ENCODE data around the gene HEATR1.
A peak's percentile ranks its signal among the peaks of the same experiment; 100 is the strongest.

HEATR1 gene

DNA sequence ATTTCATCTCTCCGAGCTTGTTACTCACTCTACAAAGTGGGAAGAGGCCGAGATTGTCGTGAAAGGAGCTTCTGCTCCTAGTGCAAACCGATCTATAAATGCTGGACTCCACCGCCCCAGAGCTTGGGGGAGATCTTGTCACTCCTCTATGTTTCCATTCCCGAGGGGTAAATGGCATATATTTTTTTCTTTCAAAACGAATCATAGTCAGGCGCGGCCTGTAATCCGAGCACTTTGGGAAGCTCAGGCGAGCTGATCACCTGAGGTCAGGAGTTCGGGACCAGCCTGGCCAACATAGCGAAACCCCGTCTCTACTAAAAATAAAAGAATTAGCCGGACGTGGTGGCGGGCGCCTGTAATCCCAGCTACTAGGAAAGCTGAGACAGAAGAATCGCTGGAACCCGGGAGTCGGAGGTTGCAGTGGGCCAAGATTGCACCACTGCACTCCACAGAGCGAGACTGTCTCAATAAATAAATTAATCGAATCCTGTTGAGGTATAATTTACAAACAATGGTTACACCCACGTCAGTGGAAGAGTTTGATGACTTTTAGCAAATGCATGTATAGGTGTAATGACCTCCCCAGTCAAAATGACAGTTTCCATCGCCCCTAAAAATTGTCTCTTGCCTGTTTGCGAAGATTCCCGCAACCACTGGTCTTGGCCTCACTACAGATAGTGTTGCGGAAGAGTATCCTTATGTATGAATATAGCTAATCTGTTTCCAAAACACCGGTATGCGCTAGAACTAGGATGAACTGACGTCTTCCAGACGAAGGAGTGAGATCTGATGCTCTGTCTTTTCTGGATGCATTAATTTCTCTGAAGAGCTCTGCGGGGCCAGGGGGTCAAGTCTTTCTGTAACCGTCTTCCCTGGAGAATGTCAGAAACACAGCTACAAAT is 840 bp upstream of the HEATR1 start (continued):
- TF ChIP-seq, protein P1, sequence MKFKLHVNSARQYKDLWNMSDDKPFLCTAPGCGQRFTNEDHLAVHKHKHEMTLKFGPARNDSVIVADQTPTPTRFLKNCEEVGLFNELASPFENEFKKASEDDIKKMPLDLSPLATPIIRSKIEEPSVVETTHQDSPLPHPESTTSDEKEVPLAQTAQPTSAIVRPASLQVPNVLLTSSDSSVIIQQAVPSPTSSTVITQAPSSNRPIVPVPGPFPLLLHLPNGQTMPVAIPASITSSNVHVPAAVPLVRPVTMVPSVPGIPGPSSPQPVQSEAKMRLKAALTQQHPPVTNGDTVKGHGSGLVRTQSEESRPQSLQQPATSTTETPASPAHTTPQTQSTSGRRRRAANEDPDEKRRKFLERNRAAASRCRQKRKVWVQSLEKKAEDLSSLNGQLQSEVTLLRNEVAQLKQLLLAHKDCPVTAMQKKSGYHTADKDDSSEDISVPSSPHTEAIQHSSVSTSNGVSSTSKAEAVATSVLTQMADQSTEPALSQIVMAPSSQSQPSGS (tag by site-specific recombination; IDR thresholded peaks at IDR 0.05; ENCODE audit: low read depth) = no peak
- TF ChIP-seq ZNF132 (tag by site-specific recombination; IDR thresholded peaks at IDR 0.05; ENCODE audit: borderline replicate concordance) (no peak), ZNF366 (tag by site-specific recombination; conservative IDR thresholded peaks at IDR 0.05) (peak; percentile 49; the same call in 1 of the 2 replicates), TRIM28 (IDR thresholded peaks at IDR 0.05; ENCODE audit: borderline replicate concordance, low read length) (0 out of 2 replicates have a peak, but pooled peaks have one; percentile 8), SP2 (tag by site-specific recombination; IDR thresholded peaks at IDR 0.05) (no peak), ZNF214 (tag by site-specific recombination; IDR thresholded peaks at IDR 0.05; ENCODE audit: borderline replicate concordance) (no peak), ZNF76 (tag by site-specific recombination; IDR thresholded peaks at IDR 0.05; ENCODE audit: borderline replicate concordance, low read depth) (no peak; the same call in 1 of the 2 replicates), ZNF585B (tag by site-specific recombination; IDR thresholded peaks at IDR 0.05) (no peak)

- CTCF ChIA-PET = interaction anchor here (0.6 kb wide), 4 partner anchors 20 to 576 kb away, joined by 3 read pairs; no protein-coding TSS in a partner anchor
- no peak overlapping the region for H3K27ac ChIP-seq (ENCODE audit: extremely low read depth, low read depth, low read length)
- POLR2A ChIA-PET = interaction anchor here (0.6 kb wide), 1 partner anchor 598 kb away, joined by 4 read pairs; no protein-coding TSS in a partner anchor
- no peaks in the 10 kb centered on the region for H3K9me3 ChIP-seq (ENCODE audit: control insufficient read depth, insufficient read depth, low read depth, low read length)
- H3K4me1 ChIP-seq (ENCODE audit: control insufficient read depth, insufficient read depth, low read length) = peaks cover 7% of the 10 kb centered on the region
- TF ChIP-seq ZNF664 (tag by site-specific recombination; IDR thresholded peaks at IDR 0.05) = 0 out of 2 replicates have a peak, but pooled peaks have one; percentile 43
- TF ChIP-seq, protein P1 (tag by site-specific recombination; IDR thresholded peaks at IDR 0.05; ENCODE audit: low read depth) = no peak
- TF ChIP-seq, protein P2, sequence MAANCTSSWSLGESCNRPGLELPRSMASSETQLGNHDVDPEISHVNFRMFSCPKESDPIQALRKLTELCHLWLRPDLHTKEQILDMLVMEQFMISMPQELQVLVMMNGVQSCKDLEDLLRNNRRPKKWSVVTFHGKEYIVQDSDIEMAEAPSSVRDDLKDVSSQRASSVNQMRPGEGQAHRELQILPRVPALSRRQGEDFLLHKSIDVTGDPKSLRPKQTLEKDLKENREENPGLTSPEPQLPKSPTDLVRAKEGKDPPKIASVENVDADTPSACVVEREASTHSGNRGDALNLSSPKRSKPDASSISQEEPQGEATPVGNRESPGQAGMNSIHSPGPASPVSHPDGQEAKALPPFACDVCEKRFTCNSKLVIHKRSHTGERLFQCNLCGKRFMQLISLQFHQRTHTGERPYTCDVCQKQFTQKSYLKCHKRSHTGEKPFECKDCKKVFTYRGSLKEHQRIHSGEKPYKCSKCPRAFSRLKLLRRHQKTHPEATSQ (tag by site-specific recombination; IDR thresholded peaks at IDR 0.05) = no peak
- H3K4me3 ChIP-seq (ENCODE audit: low read depth, low read length) = no peak overlapping the region
- H3K36me3 ChIP-seq (ENCODE audit: control insufficient read depth in 2 of 2, insufficient read depth in 1 of 2, low read length in 2 of 2) = peaks cover 48 to 51% of the 10 kb centered on the region in 2 experiments
These were observed 2.1 kb downstream of the HEATR1 start for GRCh38 chr1:236602171-236602570.

DNA sequence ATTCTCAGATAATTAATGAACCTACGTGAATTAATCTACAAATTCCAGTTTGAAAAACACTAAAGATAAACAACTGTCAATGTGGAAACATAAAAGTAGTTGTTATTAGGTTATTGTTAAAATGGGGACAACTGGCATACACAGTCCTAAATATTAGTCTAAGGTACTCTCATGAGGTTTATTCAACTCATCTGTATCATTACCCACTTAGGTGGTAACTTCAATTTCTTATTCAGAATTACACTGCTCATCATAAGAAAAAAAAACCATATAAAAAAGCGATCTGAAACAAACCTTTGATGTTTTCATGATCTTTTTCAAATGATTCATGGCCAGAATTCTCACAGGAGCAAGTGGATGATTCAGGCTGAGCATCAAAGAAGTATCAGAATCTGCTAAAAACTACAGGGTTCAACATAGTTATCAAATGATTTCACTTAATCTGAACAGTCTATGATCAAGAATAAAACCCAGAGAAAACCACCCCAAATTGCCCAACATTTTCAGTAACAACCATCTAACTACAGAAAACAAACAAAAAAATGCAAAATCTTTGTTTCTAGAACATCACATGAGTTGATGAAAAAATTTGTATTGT is 13.7 kb downstream of the HEATR1 start:
- ChIA-PET POLR2A (no interaction called here), CTCF (interaction anchor here (1.1 kb wide), 1 partner anchor 486 kb away, joined by 3 read pairs; no protein-coding TSS in a partner anchor)
- Histone ChIP-seq H3K36me3 (ENCODE audit: control insufficient read depth in 2 of 2, insufficient read depth in 1 of 2, low read length in 2 of 2) (peaks cover 90 to 97% of the 10 kb centered on the region in 2 experiments), H3K9me3 (ENCODE audit: control insufficient read depth, insufficient read depth, low read depth, low read length) (no peaks in the 10 kb centered on the region), H3K4me1 (ENCODE audit: control insufficient read depth, insufficient read depth, low read length) (no peaks in the 10 kb centered on the region), H3K4me3 (ENCODE audit: low read depth, low read length) (no peak overlapping the region), H3K27ac (ENCODE audit: extremely low read depth, low read depth, low read length) (no peak overlapping the region)
- TF ChIP-seq, protein P3, sequence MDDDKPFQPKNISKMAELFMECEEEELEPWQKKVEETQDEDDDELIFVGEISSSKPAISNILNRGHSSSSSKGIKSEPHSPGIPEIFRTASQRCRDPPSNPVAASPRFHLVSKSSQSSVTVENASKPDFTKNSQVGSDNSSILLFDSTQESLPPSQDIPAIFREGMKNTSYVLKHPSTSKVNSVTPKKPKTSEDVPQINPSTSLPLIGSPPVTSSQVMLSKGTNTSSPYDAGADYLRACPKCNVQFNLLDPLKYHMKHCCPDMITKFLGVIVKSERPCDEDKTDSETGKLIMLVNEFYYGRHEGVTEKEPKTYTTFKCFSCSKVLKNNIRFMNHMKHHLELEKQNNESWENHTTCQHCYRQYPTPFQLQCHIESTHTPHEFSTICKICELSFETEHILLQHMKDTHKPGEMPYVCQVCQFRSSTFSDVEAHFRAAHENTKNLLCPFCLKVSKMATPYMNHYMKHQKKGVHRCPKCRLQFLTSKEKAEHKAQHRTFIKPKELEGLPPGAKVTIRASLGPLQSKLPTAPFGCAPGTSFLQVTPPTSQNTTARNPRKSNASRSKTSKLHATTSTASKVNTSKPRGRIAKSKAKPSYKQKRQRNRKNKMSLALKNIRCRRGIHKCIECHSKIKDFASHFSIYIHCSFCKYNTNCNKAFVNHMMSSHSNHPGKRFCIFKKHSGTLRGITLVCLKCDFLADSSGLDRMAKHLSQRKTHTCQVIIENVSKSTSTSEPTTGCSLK (tag by site-specific recombination; IDR thresholded peaks at IDR 0.05) = no peak
- no peak for TF ChIP-seq ZFHX2 (tag by site-specific recombination; conservative IDR thresholded peaks at IDR 0.05)
- TF ChIP-seq, protein P4, sequence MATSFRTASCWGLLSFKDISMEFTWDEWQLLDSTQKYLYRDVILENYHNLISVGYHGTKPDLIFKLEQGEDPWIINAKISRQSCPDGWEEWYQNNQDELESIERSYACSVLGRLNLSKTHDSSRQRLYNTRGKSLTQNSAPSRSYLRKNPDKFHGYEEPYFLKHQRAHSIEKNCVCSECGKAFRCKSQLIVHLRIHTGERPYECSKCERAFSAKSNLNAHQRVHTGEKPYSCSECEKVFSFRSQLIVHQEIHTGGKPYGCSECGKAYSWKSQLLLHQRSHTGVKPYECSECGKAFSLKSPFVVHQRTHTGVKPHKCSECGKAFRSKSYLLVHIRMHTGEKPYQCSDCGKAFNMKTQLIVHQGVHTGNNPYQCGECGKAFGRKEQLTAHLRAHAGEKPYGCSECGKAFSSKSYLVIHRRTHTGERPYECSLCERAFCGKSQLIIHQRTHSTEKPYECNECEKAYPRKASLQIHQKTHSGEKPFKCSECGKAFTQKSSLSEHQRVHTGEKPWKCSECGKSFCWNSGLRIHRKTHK (tag by site-specific recombination; IDR thresholded peaks at IDR 0.05) = no peak
- no peak for TF ChIP-seq ZNF155 (tag by site-specific recombination; IDR thresholded peaks at IDR 0.05)
- no peak for TF ChIP-seq ZNF768 (tag by site-specific recombination; IDR thresholded peaks at IDR 0.05)
- no peak for TF ChIP-seq ZNF501 (tag by site-specific recombination; IDR thresholded peaks at IDR 0.05)
- no peak for TF ChIP-seq ZNF398 (tag by site-specific recombination; IDR thresholded peaks at IDR 0.05)
- no peak for TF ChIP-seq ZNF404 (tag by site-specific recombination; IDR thresholded peaks at IDR 0.05)
- no peak for TF ChIP-seq ZNF843 (tag by site-specific recombination; IDR thresholded peaks at IDR 0.05)
- no peak for TF ChIP-seq ZEB2 (tag by site-specific recombination; IDR thresholded peaks at IDR 0.05)

Measured in HEK293 (cell line).